CD4-positive, alpha-beta T cell treated with Interleukin-21 for 1 hour (primary cell): ENCODE results near the gene ATP2A3.

Experiments
- DNase-seq: peaks from one replicate; pipeline ENCODE4 v3.0.0-alpha.2; 2020

ATP2A3 gene

GRCh38 chr17:3924512-3925350 lies 39.5 kb downstream of the ATP2A3 start:
- DNase-seq = no peak

DNA sequence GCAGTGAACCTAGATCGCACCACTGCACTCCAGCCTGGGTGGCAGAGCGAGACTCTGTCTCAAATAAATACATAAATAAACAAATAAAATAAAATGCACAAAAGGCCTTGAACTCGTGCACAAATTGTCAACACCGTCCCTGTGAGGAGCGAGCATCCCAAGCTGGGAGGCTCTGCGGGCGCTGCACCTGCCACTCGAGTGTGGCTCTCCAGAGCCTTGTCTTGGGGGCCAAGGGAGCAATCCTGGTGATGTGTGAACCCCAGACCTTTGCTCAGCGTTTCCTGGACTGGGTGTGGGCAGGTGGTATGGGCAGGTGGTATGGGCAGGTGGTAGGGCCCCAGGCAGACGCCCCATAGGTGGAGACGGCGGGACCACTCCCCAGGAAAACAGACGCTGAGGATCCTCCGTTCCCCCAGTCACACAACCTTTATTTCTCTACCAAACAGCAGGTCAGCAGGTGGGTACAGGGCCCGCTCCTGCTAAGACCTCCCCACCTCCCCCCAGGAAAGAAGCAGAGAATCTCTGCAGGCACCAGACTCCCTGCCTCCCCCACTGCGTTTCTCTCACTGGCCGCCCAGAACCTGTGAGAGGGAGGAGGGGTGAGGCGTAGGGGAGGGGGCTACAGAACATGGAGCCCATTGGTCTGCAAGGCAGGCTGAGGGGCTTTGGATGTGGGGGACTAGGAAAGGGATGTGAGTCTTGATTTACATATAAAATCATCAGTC lies 40.6 kb downstream of the ATP2A3 start:
- no peak for DNase-seq

DNA sequence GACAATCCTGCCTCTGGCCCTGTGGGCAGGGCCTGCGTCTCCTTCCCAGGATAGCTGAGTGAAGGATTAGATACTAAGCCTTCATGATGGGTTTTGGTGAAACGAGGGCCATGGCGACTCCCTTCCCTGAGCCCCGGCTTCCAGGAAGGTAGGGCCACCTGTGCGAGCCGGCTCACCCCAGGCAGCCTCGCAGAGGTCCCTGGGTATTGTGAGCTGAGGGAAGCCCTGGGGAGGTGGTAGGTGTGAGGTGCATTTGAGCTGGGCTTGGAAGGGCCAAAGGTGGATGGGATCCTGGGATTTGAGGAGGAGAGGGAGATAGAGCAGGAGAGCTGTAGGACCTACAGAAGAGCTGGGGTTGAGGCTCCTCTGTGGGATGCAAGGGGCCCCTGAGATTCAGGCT lies 41.5 kb downstream of the ATP2A3 start:
- DNase-seq = no peak

GRCh38 chr17:3921502-3922319 lies 42.5 kb downstream of the ATP2A3 start:
- no peak for DNase-seq

DNA sequence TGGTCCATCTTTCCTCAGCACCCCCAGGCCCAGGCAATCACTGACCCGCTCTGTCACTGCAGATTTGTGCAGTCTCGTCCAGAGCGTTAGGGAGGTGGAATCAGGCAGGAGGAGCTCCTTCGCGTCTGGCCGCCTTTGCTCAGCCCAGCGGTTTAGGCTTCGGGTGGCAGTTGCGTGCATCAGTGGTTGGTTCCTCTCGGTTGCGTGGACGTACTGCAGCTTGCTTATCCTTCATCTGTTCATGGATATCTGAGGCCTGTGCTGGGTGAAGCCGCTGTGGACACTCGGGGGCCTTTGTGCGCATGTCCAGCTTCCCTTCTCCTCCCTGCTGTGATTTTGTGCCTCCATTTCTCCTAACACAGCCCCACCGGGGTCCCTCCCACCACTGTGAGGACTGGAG lies 43.2 kb downstream of the ATP2A3 start:
- no peak for DNase-seq

DNA sequence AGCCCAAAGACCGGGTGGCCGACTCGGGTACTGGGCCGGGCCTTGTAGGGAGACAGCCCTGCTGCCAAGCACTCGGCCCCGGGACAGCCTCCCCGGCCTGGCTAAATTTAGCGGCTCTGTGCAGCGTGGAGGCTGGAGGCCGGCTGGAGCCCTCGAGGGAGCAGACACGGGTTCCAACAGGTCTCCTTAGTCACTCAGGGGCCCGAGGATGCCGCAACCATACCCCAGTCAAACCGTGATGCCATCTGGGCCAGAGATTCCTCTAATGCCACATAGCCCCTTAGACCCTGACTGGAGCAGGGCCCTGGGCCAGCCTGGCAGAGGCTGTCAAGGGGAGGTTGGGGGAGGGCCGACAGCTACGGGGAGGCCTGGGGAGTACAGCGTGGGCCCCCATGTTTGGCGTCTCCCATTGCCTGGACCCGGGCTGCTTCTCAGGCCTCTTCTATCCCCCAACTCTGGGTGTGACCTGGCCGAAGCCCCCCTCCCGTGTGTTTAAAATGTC lies 45.1 kb downstream of the ATP2A3 start:
- DNase-seq = no peak

DNA sequence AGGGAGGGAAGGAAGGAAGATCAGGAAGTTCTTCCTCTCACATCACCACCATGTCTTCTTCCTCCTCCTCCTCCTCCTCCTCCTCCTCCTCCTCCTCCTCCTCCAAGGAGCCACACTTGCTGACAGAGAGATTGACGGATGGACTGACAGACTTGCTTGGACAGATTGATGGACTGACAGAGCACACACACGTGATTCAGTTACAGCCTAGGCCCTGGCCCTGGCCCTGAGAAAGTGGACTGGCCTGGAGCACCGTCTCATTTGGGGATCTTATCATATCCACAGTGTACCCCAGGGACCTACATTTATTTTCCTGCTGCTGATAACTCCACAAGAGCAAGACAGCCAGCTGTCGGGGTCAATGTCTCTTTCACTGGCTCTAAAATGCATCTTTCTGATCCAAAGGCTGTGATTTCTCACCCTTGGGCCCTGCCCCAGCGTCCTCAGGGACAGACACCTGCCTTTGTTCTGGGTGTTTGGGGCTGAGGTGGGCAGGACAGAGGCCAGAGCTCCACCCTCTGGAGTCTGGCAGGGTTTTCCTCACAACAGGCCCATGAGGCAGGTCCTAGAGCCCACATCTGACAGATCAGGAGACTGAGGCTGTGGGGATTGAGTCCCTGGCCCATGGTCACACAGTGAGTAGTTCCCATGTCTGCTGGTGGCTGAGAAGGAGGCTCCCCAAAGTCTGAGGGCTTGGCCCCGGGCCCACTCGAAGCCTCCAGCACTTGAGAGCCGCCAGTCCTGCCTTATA lies 45.7 kb downstream of the ATP2A3 start:
- no peak for DNase-seq

DNA sequence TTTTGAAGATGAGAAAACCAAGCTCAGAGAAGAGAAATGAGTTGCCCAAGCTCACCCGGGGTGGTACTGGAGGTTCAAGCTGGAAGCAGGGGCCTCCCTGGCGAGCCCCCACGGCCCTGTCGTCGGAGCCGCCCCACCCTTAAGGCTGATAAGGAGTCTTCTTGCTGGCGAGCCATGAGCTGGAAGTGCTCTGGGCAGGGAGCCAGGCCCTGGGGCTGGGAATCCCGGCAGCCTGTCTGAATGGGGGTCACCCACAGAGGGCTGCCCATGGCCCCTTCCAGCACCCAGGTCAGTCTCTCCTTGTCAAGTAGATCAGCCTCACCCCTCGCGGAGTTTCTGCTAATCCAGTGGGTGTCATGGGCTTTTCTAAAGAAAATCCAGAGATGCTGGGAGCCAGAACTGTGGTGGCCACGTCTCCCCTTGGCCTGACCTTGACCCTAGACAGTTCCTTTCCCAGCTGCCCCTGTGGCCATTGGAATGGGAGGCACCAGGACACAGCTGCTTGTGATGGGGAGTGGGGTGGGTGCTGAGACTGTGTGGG lies 46.8 kb downstream of the ATP2A3 start:
- DNase-seq = no peak

GRCh38 chr17:3916825-3917224 lies 47.4 kb downstream of the ATP2A3 start:
- DNase-seq = no peak

DNA sequence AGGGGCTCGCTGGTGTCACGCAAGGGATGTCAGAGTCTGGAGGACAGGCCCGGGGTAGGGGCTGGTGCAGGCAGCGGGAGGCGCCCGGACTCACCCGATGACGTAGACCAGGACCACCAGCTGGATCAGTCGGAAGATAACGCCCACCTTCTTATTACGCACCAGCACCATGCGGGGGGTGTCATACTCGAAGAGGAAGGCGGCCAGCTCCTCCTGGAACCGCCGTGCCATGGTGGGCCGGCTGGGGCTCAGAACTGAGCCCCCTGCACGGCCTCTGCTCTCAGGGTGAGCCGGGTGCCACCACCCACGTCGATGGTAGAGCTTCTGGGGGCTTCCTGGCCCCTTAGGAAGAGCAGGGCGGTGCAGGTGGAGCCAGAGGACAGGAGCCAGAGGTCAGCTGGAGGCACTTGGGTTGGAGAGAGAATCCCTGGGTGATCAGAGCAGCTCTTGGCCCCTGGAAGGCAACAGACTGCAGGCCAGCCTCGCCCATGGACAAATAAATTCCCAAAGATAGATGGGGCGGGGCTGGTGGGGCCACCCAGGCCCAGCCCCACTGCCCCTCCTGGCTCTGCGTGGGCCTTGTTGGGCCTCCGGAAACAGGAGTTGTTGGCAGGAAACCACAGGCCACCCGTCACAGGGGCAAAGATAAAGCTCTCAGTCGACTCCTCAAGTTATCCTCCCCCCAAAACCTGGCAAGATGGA lies 48.1 kb downstream of the ATP2A3 start, which contains the start of gene P2RX1:
Gene P2RX1 (minus strand): TSS at position 471 of the 702 bp plus-strand sequence. CDS start 240 bp downstream, at position 231.
- peak; percentile 56 for DNase-seq

GRCh38 chr17:3915581-3915994 lies 48.6 kb downstream of the ATP2A3 start:
- no peak for DNase-seq

GRCh38 chr17:3914312-3914670 lies 49.9 kb downstream of the ATP2A3 start:
- peak; percentile 16 for DNase-seq

DNA sequence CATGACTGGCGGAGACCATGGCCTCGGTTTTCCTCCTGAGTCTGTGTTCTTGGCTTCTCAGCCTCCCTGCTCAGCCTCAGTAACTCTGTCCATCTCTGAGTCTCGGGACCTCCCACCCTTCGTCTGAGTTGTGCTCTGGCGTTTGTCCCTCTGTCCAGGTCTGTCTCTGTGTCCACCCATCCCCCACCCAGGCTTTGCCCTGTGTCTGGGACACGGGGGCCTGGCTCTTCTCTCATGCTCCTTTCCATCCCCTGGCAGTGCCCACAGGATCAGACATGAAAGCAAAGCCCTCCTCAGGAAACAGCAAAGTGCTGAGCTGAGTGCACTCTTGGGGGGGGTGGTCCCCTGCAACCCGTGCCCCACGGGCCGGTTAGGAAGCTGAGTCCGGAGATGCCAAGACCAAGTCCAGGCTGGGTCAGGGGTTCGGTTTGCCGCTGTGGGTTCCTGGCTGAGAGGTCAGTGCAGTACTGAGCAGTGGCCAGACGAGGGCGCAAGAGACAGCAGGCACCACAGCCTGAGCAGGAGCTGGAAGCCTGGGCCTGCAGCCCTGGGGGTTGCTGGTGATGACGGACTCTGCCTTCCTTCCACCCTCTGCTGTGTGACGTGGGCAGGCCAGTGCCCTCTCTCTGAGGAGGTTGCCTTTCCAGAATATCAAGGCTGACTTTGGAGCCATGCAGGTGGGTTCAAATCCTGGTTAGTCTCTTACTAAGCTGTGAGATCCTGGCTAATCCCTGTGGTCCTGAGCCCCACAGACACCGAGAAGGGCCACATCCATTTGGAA lies 50.5 kb downstream of the ATP2A3 start:
- DNase-seq = peak; percentile 80

DNA sequence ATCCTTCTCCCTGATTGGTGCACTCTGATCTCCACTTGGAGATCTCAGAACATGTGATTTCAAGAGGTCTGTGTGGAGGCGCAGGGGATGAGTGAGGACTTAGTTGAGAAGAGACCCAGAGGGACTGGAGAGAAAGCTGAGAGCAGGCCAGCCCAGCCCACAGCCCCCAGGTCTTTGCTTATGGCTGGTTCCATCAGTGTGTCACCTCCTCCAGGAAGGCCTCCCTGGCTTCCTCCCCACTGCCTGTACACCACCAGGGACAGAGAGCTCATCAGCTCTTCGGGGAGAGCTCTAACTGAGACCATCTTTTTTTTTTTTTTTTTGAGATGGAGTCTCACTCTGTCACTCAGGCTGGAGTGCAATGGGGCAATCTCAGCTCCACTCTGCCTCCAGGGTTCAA lies 51.4 kb downstream of the ATP2A3 start:
- no peak for DNase-seq

GRCh38 chr17:3911271-3912053 lies 52.8 kb downstream of the ATP2A3 start:
- peak; percentile 80 for DNase-seq

GRCh38 chr17:3910420-3911270 lies 53.6 kb downstream of the ATP2A3 start:
- no peak for DNase-seq

- DNase-seq = no peak
These were observed 55.0 kb downstream of the ATP2A3 start for GRCh38 chr17:3909257-3909656.

DNA sequence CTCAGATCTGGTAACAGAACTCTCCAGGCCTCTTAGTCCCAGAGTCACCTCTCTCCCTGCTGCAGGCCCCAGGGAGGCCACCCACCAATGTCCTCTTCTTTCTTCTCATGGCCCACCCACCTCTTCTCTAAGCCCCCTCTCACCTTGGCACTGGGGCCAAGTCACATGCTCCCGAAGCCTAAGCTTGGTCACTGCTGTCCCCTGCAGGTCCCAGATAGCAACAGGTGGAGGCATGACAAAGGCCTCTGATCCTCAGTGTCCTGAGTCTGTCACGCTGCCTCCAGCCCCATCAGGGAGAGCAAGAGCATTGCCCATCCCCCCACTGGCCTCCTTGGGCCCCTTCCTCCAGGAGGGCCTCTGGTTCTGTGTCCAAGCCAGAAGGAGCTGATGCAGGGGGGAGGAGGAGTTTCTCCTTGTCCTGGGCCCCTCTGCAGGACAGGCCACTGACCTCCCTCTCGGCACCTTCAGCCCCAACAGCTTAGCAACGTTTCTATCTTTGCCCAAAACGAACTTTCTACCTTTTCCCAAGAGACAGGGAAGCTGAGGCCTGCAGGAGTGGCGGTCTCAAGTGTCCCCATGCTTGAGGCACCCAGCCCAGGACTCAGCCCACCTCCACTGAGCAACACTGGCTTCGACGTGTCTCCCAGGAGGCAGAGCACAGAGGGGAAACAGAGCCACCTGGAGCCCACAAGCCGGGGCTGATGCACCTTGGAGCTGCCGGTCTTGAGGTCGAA lies 56.6 kb downstream of the ATP2A3 start:
- DNase-seq = peak; percentile 23
